ENCODE results near the gene LTO1. TPM values are rescaled to one million over a fixed set of nuclear protein-coding genes. Genes with fewer than 3 reads are reported as not detected.

LTO1 gene, protein sequence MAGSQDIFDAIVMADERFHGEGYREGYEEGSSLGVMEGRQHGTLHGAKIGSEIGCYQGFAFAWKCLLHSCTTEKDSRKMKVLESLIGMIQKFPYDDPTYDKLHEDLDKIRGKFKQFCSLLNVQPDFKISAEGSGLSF
- total RNA-seq = 24.7 and 26.6 TPM in 2 replicates
- long read RNA-seq, transcript LTO1-201 (5 exons, 2,478 nt) = major isoform, 10 of 151 reads
- long read RNA-seq, partial matches to known transcripts = 1 of 151 reads
- long read RNA-seq, other reads (novel, unspliced or antisense) = 138 of 151 reads

DNA sequence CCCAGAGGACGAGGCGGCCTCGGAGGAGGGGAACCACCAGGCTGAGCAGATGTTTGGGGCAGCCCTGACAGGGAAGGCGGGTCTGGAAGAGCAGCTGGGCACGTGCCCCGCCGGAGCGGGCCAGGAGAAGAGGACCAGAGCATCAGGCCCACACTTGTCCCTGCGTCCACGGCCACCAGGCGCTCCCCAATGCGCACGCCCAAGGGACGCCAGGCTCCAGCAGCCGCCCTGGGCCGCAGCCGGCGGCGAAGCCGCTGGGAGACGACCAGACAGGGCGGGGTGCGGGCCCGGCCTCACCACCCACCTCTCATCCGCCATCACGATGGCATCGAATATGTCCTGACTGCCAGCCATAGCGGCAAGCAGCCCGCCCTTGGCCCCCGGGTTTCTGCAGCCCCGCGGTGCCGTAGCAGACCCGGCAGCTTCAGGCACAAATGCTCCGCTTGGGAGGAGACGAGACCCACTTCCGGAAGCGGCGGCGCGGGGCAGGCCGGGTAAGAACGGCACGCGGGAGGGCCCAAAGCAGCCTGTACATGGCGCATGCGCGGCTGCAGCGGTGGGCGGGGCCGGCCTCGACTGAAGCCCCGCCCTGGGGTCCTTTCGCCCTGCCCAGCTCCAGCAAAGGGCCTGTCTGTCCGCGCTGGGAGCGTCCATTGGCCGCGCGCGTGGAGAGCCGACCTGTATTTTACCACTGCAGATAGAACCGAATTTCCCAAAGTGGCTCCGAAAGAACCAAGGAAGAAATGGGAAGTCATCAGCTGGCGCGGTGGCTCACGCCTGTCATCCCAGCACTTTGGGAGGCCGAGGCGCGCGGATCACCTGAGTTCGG lies at the start of gene LTO1:
LTO1 (minus strand) TSS at position 468 of the 829 bp plus-strand sequence; CDS start at position 354, 114 bp downstream.
- TF ChIP-seq, protein P1, sequence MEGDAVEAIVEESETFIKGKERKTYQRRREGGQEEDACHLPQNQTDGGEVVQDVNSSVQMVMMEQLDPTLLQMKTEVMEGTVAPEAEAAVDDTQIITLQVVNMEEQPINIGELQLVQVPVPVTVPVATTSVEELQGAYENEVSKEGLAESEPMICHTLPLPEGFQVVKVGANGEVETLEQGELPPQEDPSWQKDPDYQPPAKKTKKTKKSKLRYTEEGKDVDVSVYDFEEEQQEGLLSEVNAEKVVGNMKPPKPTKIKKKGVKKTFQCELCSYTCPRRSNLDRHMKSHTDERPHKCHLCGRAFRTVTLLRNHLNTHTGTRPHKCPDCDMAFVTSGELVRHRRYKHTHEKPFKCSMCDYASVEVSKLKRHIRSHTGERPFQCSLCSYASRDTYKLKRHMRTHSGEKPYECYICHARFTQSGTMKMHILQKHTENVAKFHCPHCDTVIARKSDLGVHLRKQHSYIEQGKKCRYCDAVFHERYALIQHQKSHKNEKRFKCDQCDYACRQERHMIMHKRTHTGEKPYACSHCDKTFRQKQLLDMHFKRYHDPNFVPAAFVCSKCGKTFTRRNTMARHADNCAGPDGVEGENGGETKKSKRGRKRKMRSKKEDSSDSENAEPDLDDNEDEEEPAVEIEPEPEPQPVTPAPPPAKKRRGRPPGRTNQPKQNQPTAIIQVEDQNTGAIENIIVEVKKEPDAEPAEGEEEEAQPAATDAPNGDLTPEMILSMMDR (conservative IDR thresholded peaks at IDR 0.05) = peak; percentile 35
- peak within 1 kb of the TSS; percentile 95 for H3K27ac Mint-ChIP-seq (ENCODE audit: unreplicated experiment)
- H3K9me3 Mint-ChIP-seq = no peaks in the 10 kb centered on the region
- peaks cover 10% of the 10 kb centered on the region for H3K27me3 Mint-ChIP-seq (ENCODE audit: low read depth)
- peak; percentile 97 for DNase-seq (ENCODE audit: low read depth, low spot score)
- H3K4me1 Mint-ChIP-seq = peaks cover 24% of the 10 kb centered on the region
- no peaks in the 10 kb centered on the region for H3K36me3 Mint-ChIP-seq (ENCODE audit: low read depth)
- peak within 1 kb of the TSS; percentile 95 for H3K4me3 Mint-ChIP-seq

DNA sequence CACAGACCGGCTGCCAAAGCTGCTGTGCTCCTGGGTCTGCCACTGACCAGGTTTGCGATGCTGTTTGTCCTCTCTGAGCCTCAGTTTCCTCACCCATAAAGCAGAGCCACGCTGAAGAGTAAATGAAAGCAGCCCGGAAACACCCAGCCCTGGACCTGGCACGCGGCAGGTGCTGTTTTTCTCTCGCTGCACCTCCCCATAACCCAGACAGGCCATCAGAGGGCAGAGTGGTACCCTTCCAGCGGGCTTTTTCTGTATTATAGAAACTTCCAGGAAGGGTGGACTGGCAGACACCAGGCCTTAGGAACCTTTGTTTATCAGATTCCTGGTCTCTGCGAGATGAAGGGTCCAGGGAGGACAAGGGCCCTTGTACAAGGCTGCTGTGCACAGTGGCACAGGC lies 46.6 kb upstream of the LTO1 start:
- Mint-ChIP-seq H3K4me1 (peaks cover 21% of the 10 kb centered on the region), H3K27me3 (ENCODE audit: low read depth) (peaks cover 51% of the 10 kb centered on the region), H3K36me3 (ENCODE audit: low read depth) (no peaks in the 10 kb centered on the region), H3K27ac (ENCODE audit: unreplicated experiment) (no peak overlapping the region), H3K4me3 (no peak overlapping the region), H3K9me3 (no peaks in the 10 kb centered on the region)
- TF ChIP-seq, protein P1 (conservative IDR thresholded peaks at IDR 0.05) = no peak
- no peak for DNase-seq (ENCODE audit: low read depth, low spot score)

DNA sequence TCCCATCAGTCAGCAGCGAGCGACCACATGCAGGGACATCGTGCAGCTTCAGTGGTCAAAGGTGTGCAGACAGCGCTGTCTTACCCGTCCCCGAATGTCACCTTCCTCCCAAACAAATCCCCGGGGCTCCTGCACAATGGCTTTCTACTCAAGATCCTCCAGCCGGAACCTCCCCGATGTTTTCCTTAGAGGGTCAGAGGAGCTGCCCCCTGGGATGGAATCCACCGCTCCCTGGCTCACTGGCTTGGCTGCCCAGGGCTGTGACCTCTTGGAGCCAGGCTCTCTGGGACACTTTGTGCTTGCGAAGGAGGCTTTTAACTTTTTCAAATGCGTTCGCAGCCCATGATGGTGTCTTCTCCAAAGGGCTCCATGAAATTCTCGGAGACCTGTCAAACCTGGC lies 46.0 kb upstream of the LTO1 start:
- peaks cover 56% of the 10 kb centered on the region for H3K27me3 Mint-ChIP-seq (ENCODE audit: low read depth)
- DNase-seq (ENCODE audit: low read depth, low spot score) = no peak
- H3K27ac Mint-ChIP-seq (ENCODE audit: unreplicated experiment) = no peak overlapping the region
- no peaks in the 10 kb centered on the region for H3K9me3 Mint-ChIP-seq
- TF ChIP-seq, protein P1 (conservative IDR thresholded peaks at IDR 0.05) = no peak
- H3K4me3 Mint-ChIP-seq = no peak overlapping the region
- no peaks in the 10 kb centered on the region for H3K36me3 Mint-ChIP-seq (ENCODE audit: low read depth)
- peaks cover 21% of the 10 kb centered on the region for H3K4me1 Mint-ChIP-seq

DNA sequence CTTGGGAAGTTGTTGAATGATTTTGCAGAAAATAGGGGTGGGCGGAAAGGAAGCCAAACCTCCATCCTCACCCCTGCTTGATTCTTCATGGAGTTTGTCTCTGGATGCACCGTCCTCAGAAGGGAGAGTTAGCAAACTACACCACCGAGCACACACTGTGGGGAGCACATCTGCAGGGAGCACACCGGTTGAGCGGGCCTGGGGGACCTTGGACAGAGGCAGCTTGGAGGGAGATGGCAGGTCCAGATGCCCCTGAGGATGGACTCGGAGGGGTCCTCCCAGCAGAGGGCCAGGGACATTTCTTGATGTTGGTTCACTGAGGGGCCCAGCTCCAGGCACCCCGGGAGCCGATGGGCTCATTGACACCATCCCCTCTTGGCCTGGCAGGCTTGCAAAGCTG lies 43.8 kb upstream of the LTO1 start:
- Mint-ChIP-seq H3K27me3 (ENCODE audit: low read depth) (peaks cover 70% of the 10 kb centered on the region), H3K4me1 (peaks cover 21% of the 10 kb centered on the region), H3K9me3 (no peaks in the 10 kb centered on the region), H3K27ac (ENCODE audit: unreplicated experiment) (no peak overlapping the region), H3K36me3 (ENCODE audit: low read depth) (no peaks in the 10 kb centered on the region), H3K4me3 (no peak overlapping the region)
- no peak for DNase-seq (ENCODE audit: low read depth, low spot score)
- TF ChIP-seq, protein P1 (conservative IDR thresholded peaks at IDR 0.05) = no peak

DNA sequence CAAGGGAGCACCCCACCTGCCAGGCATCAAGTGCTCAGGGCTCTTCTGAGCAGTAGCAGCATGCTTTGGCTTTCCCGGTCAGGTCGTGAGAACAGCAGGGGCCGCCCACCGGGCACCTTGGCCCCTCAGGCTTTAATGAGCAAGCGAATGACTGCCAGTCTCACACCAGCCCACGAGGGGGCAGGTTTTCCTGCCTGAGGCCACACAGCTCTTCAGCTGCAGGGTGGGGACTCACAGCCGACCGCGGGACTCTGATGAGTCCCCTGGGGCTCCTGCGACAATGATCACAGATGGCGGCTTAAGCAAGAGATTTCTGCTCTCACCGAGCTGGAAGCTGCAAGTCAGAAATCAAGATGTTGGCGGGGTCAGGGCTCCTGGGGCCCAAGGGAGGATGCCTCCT lies 43.0 kb upstream of the LTO1 start:
- H3K27ac Mint-ChIP-seq (ENCODE audit: unreplicated experiment) = no peak overlapping the region
- no peak overlapping the region for H3K4me3 Mint-ChIP-seq
- no peaks in the 10 kb centered on the region for H3K36me3 Mint-ChIP-seq (ENCODE audit: low read depth)
- peaks cover 72% of the 10 kb centered on the region for H3K27me3 Mint-ChIP-seq (ENCODE audit: low read depth)
- peak; percentile 60 for DNase-seq (ENCODE audit: low read depth, low spot score)
- TF ChIP-seq, protein P1 (conservative IDR thresholded peaks at IDR 0.05) = peak; percentile 72
- peaks cover 21% of the 10 kb centered on the region for H3K4me1 Mint-ChIP-seq
- no peaks in the 10 kb centered on the region for H3K9me3 Mint-ChIP-seq
